ENCODE results near the gene EPN2. TPM values are rescaled to one million over a fixed set of nuclear protein-coding genes. Genes with fewer than 3 reads are reported as not detected.
A peak's percentile ranks its signal among the peaks of the same experiment; 100 is the strongest.

Gene EPN2
- total RNA-seq, 6 donors from 2014 or later: 26.3 to 64.5 (median 47.9) TPM

DNA sequence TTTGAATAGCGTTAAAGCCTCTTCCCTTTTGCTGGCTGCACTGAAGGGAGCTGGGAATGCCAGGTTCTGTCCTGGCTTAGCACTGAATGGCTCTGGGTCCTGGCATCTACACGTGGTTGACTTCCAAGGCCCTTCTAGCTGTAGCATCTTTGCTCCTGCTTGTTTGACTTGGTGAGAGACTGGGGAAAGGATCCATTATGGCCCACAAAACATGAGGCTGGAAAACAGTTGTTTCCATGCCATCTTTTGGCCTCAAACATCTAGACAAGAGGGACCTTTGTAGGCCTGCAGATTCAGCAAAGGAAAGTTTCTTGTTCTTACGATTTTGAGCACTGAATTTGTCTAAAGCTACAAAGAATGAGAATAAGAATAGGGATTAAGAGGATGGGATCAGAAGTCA lies 32.5 kb downstream of the EPN2 start:
- H3K27me3 ChIP-seq: no peaks in the 10 kb centered on the region
- peaks cover 48 to 65% (median 58%) of the 10 kb centered on the region in 4 donors for H3K4me1 ChIP-seq
- no peak for DNase-seq
- peak overlapping the region; percentile 41 to 69 (median 52) for H3K27ac ChIP-seq
- peaks cover 0 to 5% (median 0%) of the 10 kb centered on the region in 4 donors for H3K36me3 ChIP-seq
- no peak for ATAC-seq (ENCODE audit: low FRiP score in 2 of 2)
- H3K9me3 ChIP-seq: no peaks in the 10 kb centered on the region
- WGBS, 2 donors: 54 to 55% methylated on average over 3 of the region's 3 CpGs
- no peak overlapping the region for H3K4me3 ChIP-seq
- TF ChIP-seq CTCF (IDR thresholded peaks at IDR 0.05) (no peak), POLR2A (IDR thresholded peaks at IDR 0.05) (no peak), POLR2AphosphoS5 (IDR thresholded peaks at IDR 0.05) (no peak), EP300 (IDR thresholded peaks at IDR 0.05) (no peak)

DNA sequence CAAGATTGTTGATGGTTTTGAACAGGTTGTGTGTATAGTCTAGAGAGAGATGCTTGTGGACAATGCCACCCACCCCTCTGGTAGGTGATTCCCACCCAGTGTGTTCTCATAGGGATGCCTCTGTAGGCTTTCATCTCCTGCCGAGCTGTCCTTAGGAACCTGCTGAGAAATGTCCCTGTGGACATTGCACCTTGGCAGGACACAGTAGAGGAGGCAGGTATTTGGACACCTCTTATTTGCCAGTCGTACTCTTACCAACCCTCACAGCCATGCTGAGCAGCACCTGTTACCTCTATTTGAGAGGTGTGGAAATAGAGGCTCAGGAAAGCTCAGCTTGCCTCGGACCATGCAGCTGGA lies 33.2 kb downstream of the EPN2 start:
- TF ChIP-seq POLR2AphosphoS5 (IDR thresholded peaks at IDR 0.05) (no peak), POLR2A (IDR thresholded peaks at IDR 0.05) (no peak), EP300 (IDR thresholded peaks at IDR 0.05) (no peak), CTCF (IDR thresholded peaks at IDR 0.05) (no peak)
- H3K27me3 ChIP-seq: no peaks in the 10 kb centered on the region
- DNase-seq: no peak
- H3K4me3 ChIP-seq: no peak overlapping the region
- peaks cover 0 to 6% (median 0%) of the 10 kb centered on the region in 4 donors for H3K36me3 ChIP-seq
- H3K27ac ChIP-seq: peak overlapping the region in 3 of 4 donors; percentile 40 to 69 (median 62)
- H3K4me1 ChIP-seq: peaks cover 44 to 58% (median 56%) of the 10 kb centered on the region in 4 donors
- no peak for ATAC-seq (ENCODE audit: low FRiP score in 2 of 2)
- 60% methylated on average over 3 of the region's 3 CpGs; no CpG with 5 or more reads in 1 of the 2 donors for WGBS, 2 donors
- H3K9me3 ChIP-seq: no peaks in the 10 kb centered on the region

DNA sequence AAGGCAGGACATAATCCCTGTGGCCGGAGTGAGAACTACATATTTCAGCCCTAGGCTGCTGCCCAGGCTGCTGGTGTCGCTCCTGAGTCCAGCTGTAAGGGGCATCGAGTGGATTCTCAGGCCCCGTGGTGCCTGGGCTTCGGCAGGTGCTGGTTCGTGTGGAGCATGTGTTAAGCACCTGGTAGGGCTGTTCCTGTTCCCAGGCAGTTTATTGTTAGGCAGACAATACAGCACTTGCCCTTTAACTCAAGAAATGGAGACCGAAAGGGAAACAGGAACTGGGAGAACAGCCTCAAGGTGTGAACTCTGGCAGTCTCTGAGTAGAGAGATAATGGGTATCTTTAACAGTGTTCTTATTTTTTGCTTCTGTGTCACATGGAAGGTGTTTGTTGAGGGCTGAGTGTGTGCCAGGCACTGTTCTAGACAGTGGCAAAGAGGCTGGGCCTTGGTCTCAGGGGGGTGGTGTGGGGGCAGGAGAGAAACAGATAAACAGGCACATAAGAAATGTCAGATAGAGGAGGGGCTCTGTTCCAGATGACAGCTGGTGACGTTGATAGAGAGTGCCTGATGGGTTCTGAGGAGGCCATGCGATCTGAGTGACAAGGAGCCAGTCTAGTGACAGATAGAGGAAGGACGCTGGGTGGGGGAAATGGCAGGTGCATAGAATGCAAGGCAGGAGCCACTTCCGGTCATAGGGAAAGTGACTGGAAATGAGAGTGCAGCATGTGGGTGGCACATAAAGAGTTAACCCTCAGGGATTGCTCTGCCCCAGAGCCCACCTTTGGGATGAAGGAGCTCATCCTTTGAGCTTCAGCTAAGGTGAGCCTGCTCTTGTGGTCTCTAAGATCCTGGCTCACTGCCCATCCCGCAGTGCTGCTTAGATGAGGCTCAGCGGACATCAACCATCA lies 33.8 kb downstream of the EPN2 start:
- WGBS, 2 donors: 53 to 59% methylated on average over 13 of the region's 13 CpGs
- Histone ChIP-seq H3K27me3 (no peaks in the 10 kb centered on the region), H3K9me3 (no peaks in the 10 kb centered on the region), H3K4me1 (peaks cover 39 to 55% (median 51%) of the 10 kb centered on the region in 4 donors), H3K27ac (peak overlapping the region in 3 of 4 donors; percentile 40 to 69 (median 62)), H3K36me3 (peaks cover 0 to 6% (median 0%) of the 10 kb centered on the region in 4 donors), H3K4me3 (no peak overlapping the region)
- DNase-seq (no peak), ATAC-seq (ENCODE audit: low FRiP score in 2 of 2) (peak; percentile 40 to 60)
- TF ChIP-seq CTCF (IDR thresholded peaks at IDR 0.05): peak in 4 of 6 experiments; percentile 11 to 37 (median 14)
- TF ChIP-seq EP300 (IDR thresholded peaks at IDR 0.05): no peak

- no peaks in the 10 kb centered on the region for H3K9me3 ChIP-seq
- H3K4me3 ChIP-seq: no peak overlapping the region
- no peak for ATAC-seq (ENCODE audit: low FRiP score in 2 of 2)
- 82 to 88% methylated on average over 9 to 10 of the region's 10 CpGs for WGBS, 2 donors
- TF ChIP-seq POLR2A (IDR thresholded peaks at IDR 0.05) (no peak), CTCF (IDR thresholded peaks at IDR 0.05) (no peak), EP300 (IDR thresholded peaks at IDR 0.05) (no peak), POLR2AphosphoS5 (IDR thresholded peaks at IDR 0.05) (no peak)
- peak overlapping the region in 1 of 4 donors; percentile 62 for H3K27ac ChIP-seq
- DNase-seq: no peak
- H3K36me3 ChIP-seq: peaks cover 0 to 6% (median 0%) of the 10 kb centered on the region in 4 donors
- H3K4me1 ChIP-seq: peaks cover 39 to 55% (median 47%) of the 10 kb centered on the region in 4 donors
- no peaks in the 10 kb centered on the region for H3K27me3 ChIP-seq
Observed at GRCh38 chr17:19271780-19272357, 34.7 kb downstream of the EPN2 start.
